Fibroblast of skin of left quadriceps (primary cell): ENCODE results near the gene SNX9.
"Not testable (repeated sequence)": the region's sequence is repeated elsewhere in the genome, so short reads cannot be mapped to it uniquely, and the experiment has no call there.

Experiments used
- DNase-seq, 2 experiments: peaks; one replicate each; pipeline ENCODE4 v3.0.0-alpha.2; 2013; ENCODE audit warnings: low read depth in 2 of 2

The SNX9 gene

DNA sequence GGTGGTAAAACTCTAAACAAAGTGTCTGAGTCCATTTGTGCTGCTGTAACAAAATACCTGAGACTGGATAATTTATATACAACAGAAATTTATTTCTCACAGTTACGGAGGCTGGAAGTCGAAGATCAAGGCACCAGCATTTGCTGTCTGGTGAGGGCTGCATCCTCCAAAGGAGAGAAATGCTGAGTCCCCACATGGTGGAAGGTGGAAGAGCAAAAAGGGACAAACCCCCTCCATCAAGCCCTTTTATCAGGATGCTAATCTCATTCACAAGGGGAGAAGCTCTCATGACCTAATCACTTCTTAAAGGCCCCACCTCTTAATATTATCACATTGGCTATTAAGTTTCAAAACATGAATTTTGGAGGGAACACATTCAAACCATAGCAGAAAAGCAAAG is 102.7 kb downstream of the SNX9 start:
- DNase-seq: no peak

DNA sequence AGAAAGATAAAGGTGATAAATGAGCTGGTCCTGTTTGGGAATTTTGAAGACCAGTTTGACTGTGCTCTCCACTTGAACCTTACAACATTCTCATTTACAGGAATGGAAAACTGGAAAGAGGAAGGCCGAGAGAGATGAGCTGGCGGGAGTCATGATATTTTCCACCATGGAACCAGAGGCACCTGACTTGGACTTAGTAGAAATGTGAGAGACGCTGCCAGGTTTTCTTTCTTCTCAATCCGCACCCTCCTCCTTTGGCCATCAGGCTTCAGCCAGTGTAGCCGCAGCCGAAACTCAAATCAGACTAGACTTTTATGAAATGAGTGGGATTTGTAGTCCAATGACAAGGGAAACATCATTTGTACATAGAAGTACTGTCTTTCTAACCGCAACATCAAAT is 104.0 kb downstream of the SNX9 start:
- no peak for DNase-seq

DNA sequence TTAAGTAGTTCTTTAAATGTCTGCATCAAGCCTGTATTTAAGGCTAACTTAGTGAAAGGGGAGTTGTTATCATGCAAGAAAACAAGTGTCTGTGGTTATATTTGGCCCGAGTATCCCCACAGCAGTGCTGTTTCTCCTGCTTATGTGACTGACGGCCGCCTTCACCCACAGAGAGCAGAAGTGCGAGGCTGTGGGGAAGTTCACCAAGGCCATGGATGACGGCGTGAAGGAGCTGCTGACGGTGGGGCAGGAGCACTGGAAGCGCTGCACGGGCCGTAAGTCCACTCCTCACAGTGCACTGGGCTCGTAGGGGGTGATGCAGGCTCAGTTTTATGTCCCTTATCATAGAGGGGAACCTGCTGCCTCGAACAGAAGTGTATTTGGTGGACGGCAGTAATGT is 105.4 kb downstream of the SNX9 start:
- DNase-seq: no peak

DNA sequence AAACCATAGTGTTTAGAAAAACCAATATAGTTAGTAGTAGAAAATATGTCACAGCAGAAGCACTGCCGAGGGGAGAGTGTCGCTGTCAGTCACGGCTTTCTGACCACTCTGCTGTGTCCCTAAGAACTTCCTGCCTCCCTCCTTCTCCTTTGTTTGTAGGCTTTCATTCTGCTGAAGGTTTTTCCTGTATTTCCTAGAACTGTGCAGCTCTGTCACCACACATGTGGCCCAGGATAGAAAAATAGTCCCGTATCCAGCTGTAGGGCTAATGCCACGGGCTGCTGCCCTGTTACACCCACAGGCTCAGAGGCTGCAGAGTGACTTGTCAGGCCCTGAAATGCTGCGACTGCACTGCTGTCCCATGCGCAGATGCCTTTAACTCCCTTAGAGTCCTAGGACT is 106.0 kb downstream of the SNX9 start:
- DNase-seq: no peak

DNA sequence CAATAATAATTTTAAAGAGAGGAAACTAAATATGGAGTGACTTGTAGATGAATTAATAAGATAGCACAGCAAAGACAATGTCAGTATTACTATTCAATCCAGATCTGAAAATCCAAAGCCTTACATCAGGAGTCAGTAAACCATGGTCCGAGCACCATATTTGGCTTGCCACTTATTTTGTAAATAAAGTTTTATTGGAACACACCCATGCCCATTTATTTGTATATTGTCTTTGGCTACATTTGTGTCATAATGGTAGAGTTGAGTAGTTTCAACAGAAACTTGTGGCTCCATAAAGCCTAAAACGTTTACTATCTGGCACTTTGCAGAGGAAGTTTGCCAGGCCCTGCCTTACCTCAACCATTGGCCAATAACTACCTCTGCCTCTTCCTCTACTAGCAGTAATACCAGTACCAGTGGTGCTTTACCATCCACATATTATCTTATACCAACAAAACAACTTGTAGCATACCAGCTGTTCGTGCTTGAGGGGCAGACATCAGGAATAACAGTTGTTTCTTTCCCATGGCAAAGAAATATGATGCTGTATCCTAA is 106.8 kb downstream of the SNX9 start:
- no peak for DNase-seq

DNA sequence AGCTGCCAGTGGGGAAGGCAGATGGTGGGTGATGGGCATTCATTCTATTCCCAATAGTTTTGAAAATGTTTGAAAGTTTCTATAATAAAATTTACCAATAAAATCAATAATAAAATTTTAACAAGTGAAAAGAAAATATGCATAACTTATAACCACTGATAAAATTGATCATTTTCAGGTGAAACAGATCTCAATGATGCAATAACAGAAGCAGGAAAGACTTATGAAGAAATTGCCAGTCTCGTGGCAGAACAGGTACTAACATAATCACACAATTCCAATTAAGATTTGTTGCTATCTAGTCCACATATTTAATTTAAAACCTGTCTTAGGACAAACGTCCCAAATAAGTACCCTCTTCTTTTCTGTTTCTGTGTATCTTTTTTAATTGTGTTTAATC is 112.7 kb downstream of the SNX9 start:
- no peak for DNase-seq

DNA sequence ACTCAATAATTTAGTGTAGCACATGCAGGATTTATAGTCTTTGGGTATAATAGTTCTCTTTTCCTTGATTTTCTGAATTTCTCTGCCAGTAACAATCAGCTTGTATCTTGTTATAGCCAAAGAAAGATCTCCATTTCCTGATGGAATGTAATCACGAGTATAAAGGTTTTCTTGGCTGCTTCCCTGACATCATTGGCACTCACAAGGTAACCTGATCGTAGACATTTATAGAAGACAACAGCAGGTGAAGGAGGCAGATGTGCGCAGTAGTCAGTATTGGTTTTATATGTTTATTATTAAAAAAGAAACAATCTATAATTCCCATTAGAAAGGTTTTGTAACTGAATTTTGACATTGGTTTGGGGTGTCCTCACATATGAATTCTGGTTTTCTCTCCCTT is 114.3 kb downstream of the SNX9 start:
- DNase-seq: no peak

DNA sequence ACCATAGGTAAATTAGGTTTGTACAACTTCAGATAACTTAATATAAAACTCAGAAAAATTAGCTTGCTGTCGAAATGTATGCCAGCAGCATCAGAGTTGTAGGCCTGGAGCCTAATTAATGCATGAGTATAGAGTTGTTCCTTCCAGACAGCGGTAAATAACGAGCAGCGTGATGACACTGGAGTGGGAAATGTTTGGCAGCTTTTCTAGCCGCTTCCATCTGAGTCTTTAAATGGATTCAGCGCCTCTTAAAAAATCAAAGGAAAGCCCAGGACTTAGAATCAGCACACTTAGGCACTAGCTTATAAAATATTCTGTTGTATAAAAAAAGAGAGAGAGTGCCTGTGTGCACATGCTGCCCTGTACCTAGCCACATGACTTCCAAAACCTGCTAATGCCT is 114.9 kb downstream of the SNX9 start:
- no peak for DNase-seq

DNA sequence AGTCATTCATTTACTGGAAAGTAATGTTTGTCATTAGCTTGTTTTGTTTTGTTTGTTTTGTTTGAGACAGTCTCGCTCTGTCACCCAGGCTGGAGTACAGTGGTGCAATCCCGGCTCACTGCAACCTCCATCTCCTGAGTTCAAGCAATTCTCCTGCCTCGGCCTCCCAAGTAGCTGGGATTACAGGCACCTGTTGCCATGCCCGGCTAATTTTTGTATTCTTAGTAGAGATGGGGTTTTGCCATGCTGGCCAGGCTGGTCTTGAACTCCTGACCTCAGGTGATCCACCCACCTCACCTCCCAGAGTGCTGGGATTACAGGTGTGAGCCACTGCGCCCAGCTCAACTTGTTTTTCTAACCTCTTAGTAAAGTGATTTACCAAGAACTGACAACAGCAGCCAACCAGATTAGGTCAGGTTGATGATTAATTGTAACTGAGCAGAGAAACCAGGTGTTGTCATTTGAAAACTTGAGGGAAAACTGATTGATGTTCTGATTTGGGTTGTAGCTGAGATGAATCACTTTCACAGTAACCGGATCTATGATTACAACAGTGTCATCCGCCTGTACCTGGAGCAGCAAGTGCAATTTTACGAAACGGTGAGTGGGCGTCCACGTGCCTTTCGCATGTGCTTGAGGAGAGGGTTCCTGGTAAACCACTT is 117.5 kb downstream of the SNX9 start:
- DNase-seq: not testable (repeated sequence)

DNA sequence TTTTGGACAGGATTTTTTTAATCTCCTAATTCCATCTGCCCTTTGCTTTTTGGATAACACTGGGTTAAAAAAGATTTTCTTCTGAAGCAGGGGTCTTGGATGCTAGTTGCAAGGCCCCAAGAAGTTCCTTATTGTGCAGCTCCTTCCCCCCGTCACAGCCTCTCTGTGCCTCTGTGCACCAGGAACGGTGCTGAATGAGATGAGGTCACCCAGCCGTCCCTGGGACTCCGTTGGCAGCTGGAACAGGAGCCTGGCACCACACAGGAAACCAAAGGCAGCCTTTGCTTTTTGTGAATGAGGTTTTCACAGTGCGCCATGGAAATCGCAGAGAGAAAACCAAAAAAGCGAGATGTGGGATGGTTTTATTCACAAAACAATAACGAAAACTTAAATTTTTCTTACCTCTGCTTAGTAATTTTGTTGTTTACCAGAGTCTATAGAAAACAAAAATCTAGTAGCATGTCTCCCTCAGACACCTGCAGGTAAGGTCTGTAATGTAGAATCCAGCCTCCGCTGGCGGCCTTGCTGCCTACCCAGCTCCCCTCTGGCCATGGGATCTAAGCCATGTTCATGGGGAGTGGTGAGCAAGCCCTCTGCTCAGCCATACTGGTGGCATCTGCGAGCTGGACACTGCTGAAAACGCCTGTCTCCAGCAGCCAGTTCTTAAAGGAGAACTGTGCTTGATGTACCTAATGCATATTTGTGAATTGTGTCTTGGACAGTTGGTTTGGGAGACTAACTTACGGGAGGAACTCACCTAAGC is 118.2 kb downstream of the SNX9 start:
- no peak for DNase-seq

DNA sequence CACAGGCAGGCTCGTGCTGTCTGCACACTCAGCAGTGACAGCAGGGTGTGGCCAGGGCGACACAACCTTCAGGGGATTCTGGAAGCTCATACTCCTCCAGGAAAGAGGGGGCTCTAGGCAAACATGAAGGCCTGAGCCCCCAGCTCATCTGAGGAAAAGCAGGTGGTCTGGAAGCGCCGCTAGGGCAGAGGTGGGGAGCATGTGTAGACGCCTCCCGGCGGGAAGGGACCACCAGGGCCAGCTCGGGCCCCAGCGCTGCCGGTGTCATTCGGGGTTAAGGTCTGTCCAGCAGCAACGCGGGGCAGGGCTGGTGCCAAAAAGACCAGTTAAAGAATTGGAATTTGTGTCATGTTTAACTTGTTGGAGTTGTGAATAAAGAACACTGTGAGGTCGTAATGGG is 119.3 kb downstream of the SNX9 start:
- DNase-seq: no peak

DNA sequence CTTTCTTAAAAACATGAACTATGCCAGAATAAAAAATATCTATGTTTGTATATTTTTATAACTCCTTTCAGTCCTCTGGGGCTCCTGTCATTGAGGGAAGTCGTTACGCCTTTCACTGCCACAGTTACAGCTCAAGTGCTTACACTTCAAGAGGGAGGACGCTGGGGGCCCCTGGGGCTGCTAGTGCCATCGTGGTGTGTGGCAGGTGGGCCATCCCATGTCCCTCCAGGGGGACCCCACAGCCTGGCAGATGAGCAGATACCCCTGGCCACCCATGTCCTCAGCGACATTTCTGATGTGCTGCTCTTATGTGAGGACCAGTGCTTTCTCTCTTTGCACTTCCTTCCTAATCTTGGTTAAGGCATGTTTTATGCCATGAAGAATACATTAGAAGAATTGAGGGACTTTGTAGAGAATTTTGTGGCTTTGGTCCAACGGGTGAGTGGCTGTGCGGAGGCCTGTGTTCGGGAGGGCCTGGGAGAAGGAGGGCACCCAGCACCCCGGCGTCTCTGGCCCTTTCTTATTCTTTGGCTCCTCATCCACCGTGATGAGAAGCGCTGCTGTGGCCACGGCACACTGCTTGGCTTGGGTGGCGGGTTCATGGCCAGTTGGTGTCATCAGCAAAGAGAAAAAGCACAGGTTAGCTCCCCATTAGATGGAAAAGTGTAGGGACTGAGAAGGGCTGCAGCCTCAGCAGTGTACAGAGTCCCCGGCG is 120.4 kb downstream of the SNX9 start:
- no peak for DNase-seq

DNA sequence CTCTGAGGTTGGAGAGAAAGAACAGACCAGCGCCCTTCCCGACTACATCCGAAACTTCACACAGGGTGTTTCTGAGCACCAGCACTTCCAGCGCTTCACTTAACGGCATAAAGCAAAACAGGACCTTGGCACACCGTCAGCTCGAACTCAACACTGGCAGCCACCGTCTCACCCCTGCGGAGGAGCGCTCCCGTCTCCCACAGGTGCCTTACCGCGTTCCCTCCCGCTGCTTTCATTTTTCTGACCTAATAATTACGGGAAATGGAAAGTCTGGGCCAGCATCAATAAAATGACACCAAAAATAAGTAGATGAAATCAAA is 120.9 kb downstream of the SNX9 start:
- DNase-seq: no peak

DNA sequence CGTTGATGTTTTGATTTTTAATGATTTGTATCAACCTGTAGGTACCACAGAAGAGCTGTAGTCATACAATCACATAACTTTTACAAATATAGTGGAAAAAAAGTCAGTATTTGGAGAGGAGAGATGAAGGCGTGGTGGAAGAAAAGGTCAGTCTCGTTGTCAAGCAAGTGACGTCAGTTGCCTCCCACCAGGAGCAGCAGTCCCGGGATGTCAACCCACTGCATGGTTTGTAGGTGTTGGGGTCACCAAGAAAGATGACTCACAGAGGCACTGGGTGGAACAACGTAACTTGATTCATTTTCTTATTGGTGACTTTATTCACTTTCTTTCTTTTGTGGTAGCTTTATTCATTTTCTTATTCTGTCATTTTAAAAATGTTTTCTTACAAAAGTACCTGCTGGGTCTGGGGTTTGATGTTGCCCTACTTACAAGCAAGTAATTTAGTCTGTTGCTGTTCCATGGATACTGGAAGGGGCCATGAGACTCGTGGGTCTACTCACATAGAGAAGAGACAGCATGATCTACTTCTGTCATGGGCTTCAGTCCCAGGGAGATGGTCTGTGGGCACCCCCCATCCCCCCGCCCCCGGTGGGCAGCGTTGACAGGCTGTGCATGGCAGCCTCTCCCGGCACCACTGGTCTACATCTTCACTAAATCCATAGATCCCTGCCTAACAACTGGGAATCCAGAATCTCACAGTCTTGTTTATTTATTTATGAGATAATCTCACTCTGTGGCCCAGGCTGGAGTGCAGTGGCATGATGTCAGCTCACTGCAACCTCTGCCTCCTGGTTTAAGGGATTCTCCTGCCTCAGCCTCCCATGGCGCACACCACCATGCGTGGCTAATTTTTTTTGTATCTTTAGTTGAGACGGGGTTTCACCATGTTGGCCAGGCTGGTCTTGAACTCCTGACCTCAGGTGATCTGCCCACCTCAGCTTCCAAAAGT is 122.2 kb downstream of the SNX9 start:
- DNase-seq: no peak

DNA sequence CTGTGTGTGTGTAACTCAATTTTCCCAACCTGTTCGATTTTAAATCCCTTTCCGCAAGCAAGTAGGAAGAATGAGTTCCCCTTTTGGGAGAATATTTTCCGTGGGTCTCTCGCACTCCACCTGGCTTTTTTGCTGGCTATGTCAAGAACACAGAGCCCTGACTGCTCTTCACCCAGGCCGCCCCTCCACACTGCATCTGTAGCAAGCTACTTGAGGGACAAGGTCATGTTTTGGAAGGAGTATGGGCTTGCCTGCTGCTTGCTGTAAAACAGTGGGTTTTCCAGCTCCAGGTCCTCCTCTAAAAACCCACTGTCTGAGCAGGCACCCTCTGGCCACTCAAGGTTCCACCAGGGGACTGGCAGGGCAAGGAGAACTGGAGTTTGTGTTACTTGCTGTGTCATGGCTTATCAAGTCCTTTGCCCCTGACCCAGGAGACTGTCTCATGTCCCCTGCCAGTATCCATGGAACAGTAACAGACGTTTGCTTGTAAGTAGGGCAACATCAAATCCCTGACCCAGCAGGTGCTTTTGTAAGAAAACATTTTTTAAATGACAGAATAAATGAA is 123.1 kb downstream of the SNX9 start:
- no peak for DNase-seq

DNA sequence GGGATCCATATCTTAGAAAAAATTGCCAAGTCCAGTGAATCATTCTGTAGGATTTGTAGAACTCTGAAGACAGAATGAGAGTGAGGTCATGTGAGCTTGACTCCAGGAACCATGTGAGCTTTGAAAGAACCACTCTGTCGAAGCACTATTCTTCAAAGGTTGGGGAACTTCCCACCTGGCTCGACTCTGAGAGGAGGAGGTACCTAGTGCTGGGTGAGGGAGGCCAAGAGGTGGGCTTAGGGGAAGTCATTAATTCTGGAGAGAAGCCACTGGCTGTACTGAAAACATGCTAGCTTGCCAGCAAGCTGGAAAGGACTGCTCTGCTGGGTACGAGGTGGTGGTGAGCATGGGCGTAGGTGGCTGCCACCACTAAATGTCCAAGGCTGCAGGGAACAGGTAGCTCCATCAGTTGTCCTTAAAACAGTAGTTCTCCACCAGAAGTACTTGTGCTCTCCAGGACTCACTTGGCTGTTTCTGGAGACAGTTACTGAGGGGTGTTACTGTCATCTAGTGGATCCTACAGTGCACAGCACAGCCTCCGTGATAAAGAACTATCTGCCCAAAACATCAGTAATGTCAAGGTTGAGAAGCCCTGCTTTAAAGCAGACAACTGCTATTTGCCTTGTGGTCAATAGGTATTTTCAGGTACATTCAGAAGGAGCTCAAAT is 124.0 kb downstream of the SNX9 start:
- no peak for DNase-seq

DNA sequence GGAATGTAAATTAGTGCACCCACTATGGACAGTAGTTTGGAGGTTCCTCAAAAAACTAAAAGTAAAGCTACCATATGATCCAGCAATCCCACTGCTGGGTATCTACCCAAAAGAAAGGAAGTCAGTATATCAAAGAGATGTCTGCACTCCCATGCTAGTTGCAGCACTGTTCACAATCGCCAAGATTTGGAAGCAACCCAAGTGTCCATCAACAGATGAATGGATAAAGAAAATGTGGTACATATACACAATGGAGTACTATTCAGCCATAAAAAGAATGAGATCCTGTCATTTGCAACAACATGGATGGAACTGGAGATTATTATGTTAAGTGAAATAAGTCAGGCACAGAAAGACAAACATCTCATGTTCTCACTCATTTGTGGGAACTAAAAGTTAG is 127.9 kb downstream of the SNX9 start:
- not testable (repeated sequence) for DNase-seq

DNA sequence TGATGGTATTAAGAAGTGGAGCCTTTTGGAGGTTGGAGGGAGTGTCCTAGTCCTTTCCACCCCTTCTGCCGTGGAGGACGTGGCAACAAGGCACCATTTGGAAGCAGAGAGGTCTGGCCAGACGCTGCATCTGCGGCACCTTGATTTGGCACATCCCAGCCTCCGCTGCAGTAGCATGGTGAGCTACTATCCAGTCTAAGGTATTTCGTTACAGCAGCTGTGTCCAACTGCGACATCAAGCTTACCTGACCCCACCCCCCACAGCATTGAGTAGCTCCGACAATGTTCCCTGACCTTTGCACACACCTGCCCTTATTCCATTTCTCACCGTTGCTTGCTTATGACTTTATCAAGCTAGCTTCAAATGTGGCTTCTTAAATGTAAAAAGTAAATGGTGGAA is 128.8 kb downstream of the SNX9 start:
- no peak for DNase-seq

DNA sequence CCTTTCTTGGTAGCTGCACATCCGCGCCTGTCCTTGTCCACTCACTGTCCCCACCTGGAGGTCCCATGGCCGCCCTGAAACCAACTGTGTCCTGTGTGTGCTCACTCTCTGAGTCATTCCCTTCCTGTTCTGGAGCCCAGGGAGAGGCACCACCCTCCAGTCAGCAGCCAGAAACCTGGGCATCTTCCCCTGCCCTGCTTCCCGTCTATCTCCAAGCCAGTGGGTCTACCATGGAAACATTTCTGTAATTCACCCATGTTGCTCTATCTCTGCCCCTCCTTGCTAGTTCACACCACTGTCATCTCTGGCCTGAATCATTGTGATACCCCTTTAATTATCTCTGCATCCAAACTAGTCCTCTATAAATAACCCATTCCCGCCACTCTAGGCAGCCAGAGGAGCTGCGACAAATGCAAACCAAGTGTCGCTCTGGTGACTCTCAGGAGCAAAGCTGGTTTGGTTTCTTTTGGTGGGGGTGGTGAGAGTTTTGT is 129.9 kb downstream of the SNX9 start:
- DNase-seq: no peak

DNA sequence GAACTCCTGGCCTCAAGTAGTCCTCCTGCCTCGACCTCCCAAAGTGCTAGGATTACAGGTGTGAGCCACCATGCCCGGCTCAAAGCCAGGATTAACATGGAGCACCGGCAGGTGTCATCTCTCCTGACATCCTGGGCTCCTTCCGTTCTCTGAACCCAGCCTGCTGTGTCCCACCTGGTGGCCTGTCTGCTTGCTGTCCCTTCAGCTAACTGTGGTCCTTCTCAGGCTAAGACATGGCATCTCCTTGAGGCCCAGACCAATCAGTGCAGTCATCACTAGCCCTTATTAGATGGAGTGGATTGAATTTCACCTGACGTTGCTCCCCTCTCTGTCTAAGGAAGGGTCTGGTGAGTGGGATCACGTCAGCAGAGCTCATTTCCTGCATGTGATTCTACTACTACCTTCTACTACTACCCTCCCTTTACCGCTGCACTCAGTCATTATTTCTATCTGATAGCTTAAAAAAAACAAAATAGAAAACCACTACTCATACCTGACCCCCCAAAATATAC is 130.6 kb downstream of the SNX9 start:
- no peak for DNase-seq
